H1 (cell line): ENCODE results near the gene ATM. TPM values are rescaled to one million over a fixed set of nuclear protein-coding genes. Genes with fewer than 3 reads are reported as not detected.

Experiments
- CBX5 ChIP-seq: fragments of 300-800, 300-1000 bp; sonication (generic); IDR thresholded peaks from 2 replicates; pipeline ENCODE4 v1.7.1; 2016; ENCODE audit warnings: antibody characterized with exemption, low read length, low read depth
- CBX8 ChIP-seq: fragments of 300-800, 300-1000 bp; sonication (generic); IDR thresholded peaks from 2 replicates; pipeline ENCODE4 v1.7.1; 2016; ENCODE audit warnings: low read depth, low read length, borderline replicate concordance
- CHD1 ChIP-seq: IDR thresholded peaks from 2 replicates; pipeline ENCODE4 v1.6.1; 2012; ENCODE audit warnings: low read depth, low read length, improper control_type of control experiment
- CHD2 ChIP-seq: IDR thresholded peaks from 2 replicates; pipeline ENCODE4 v1.6.1; 2012; ENCODE audit warnings: low read length, improper control_type of control experiment
- E2F6 ChIP-seq: IDR thresholded peaks from 2 replicates; pipeline ENCODE4 v1.6.1; 2012; ENCODE audit warnings: inconsistent platforms
- EP300 ChIP-seq, 2 experiments: IDR thresholded peaks; 1 replicate in 1 of 2; 2 replicates in 1 of 2; pipeline ENCODE4 v1.6.1; 2011 to 2012; ENCODE audit warnings: low read depth in 2 of 2, low read length in 2 of 2, mild to moderate bottlenecking in 2 of 2, borderline replicate concordance in 1 of 2, inconsistent platforms in 1 of 2, moderate library complexity in 1 of 2
- JUN ChIP-seq: IDR thresholded peaks from 2 replicates; pipeline ENCODE4 v1.6.1; 2011; ENCODE audit warnings: low read depth, mild to moderate bottlenecking, improper control_type of control experiment, low read length
- POLR2A ChIP-seq, 2 experiments: IDR thresholded peaks; 1 replicate in 1 of 2; 2 replicates in 1 of 2; pipeline ENCODE4 v1.6.1; 2011; ENCODE audit warnings: low read depth in 2 of 2, low read length in 2 of 2, mild to moderate bottlenecking in 2 of 2; ENCODE audit errors: control extremely low read depth in 1 of 2
- SIN3A ChIP-seq, 2 experiments: IDR thresholded peaks in 1 of 2; conservative IDR thresholded peaks in 1 of 2; 2 replicates each; pipeline ENCODE4 v1.6.1; 2011 to 2012; ENCODE audit warnings: low read length in 2 of 2, improper control_type of control experiment in 1 of 2, low read depth in 1 of 2, mild to moderate bottlenecking in 1 of 2
- SRF ChIP-seq: IDR thresholded peaks from 2 replicates; pipeline ENCODE4 v1.6.1; 2011; ENCODE audit warnings: mild to moderate bottlenecking, low read depth, low read length, moderate library complexity
- SUZ12 ChIP-seq: fragments of 200-600 bp; sonication (generic); IDR thresholded peaks from 2 replicates; pipeline ENCODE4 v1.6.1; 2012; ENCODE audit warnings: mild to moderate bottlenecking, inconsistent platforms, low read length, moderate library complexity, mixed read lengths
- polyA plus RNA-seq, 7 experiments: library from polyadenylated mRNA; depleted of rRNA in 3 of 7; stranded (reverse) in 5 of 7; unstranded in 2 of 7; fragments of >200 nt in 5 of 7; fragments of 200-250 nt in 2 of 7; gene quantifications; 1 replicate in 5 of 7; 2 replicates in 1 of 7; 4 replicates in 1 of 7; pipeline versions ENCODE4 v1.2.1 to v1.2.3, GENCODE V29; 2011 to 2013; ENCODE audit warnings: missing spikeins in 2 of 7, mixed read lengths in 2 of 7
- total RNA-seq: library from RNA; stranded (reverse); fragmentation: NEBNext Ultra II Directional; extraction: Animal tissue kit (Norgen Biotek cat#: 25700); gene quantifications from 2 replicates; pipeline ENCODE4 v1.2.1, GENCODE V29; 2021
- TF ChIP-seq, protein P1 (sequence below): fragments of 300-600 bp; sonication (generic); IDR thresholded peaks from 2 replicates; pipeline ENCODE4 v1.7.1; 2012; ENCODE audit warnings: low read length, moderate library complexity, mild to moderate bottlenecking, inconsistent platforms; ENCODE audit not compliant: insufficient replicate concordance

Gene ATM
- total and polyA plus RNA-seq, 2 of the 8 experiments (the other 6 are each of a cell fraction or from before 2014, with no cell fraction given) = 14.9 to 55.4 TPM

GRCh38 chr11:108278954-108279353 is 56.1 kb downstream of the ATM start (continued):
- TF ChIP-seq, protein P1, sequence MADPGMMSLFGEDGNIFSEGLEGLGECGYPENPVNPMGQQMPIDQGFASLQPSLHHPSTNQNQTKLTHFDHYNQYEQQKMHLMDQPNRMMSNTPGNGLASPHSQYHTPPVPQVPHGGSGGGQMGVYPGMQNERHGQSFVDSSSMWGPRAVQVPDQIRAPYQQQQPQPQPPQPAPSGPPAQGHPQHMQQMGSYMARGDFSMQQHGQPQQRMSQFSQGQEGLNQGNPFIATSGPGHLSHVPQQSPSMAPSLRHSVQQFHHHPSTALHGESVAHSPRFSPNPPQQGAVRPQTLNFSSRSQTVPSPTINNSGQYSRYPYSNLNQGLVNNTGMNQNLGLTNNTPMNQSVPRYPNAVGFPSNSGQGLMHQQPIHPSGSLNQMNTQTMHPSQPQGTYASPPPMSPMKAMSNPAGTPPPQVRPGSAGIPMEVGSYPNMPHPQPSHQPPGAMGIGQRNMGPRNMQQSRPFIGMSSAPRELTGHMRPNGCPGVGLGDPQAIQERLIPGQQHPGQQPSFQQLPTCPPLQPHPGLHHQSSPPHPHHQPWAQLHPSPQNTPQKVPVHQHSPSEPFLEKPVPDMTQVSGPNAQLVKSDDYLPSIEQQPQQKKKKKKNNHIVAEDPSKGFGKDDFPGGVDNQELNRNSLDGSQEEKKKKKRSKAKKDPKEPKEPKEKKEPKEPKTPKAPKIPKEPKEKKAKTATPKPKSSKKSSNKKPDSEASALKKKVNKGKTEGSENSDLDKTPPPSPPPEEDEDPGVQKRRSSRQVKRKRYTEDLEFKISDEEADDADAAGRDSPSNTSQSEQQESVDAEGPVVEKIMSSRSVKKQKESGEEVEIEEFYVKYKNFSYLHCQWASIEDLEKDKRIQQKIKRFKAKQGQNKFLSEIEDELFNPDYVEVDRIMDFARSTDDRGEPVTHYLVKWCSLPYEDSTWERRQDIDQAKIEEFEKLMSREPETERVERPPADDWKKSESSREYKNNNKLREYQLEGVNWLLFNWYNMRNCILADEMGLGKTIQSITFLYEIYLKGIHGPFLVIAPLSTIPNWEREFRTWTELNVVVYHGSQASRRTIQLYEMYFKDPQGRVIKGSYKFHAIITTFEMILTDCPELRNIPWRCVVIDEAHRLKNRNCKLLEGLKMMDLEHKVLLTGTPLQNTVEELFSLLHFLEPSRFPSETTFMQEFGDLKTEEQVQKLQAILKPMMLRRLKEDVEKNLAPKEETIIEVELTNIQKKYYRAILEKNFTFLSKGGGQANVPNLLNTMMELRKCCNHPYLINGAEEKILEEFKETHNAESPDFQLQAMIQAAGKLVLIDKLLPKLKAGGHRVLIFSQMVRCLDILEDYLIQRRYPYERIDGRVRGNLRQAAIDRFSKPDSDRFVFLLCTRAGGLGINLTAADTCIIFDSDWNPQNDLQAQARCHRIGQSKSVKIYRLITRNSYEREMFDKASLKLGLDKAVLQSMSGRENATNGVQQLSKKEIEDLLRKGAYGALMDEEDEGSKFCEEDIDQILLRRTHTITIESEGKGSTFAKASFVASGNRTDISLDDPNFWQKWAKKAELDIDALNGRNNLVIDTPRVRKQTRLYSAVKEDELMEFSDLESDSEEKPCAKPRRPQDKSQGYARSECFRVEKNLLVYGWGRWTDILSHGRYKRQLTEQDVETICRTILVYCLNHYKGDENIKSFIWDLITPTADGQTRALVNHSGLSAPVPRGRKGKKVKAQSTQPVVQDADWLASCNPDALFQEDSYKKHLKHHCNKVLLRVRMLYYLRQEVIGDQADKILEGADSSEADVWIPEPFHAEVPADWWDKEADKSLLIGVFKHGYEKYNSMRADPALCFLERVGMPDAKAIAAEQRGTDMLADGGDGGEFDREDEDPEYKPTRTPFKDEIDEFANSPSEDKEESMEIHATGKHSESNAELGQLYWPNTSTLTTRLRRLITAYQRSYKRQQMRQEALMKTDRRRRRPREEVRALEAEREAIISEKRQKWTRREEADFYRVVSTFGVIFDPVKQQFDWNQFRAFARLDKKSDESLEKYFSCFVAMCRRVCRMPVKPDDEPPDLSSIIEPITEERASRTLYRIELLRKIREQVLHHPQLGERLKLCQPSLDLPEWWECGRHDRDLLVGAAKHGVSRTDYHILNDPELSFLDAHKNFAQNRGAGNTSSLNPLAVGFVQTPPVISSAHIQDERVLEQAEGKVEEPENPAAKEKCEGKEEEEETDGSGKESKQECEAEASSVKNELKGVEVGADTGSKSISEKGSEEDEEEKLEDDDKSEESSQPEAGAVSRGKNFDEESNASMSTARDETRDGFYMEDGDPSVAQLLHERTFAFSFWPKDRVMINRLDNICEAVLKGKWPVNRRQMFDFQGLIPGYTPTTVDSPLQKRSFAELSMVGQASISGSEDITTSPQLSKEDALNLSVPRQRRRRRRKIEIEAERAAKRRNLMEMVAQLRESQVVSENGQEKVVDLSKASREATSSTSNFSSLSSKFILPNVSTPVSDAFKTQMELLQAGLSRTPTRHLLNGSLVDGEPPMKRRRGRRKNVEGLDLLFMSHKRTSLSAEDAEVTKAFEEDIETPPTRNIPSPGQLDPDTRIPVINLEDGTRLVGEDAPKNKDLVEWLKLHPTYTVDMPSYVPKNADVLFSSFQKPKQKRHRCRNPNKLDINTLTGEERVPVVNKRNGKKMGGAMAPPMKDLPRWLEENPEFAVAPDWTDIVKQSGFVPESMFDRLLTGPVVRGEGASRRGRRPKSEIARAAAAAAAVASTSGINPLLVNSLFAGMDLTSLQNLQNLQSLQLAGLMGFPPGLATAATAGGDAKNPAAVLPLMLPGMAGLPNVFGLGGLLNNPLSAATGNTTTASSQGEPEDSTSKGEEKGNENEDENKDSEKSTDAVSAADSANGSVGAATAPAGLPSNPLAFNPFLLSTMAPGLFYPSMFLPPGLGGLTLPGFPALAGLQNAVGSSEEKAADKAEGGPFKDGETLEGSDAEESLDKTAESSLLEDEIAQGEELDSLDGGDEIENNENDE = no peak
- TF ChIP-seq CHD2 = no peak
- TF ChIP-seq JUN = no peak
- TF ChIP-seq CHD1 = no peak
- no peak for TF ChIP-seq EP300 (IDR thresholded peaks at IDR 0.05; ENCODE audit: borderline replicate concordance in 1 of 2, low read depth in 2 of 2, low read length in 2 of 2)
- no peak for TF ChIP-seq POLR2A (IDR thresholded peaks at IDR 0.05; ENCODE audit: control extremely low read depth in 1 of 2, low read depth in 2 of 2, low read length in 2 of 2)
- no peak for TF ChIP-seq SUZ12
- no peak for TF ChIP-seq CBX5
- TF ChIP-seq SRF = no peak
- no peak for TF ChIP-seq SIN3A (conservative IDR thresholded peaks at IDR 0.05 in 1 of 2, IDR thresholded peaks at IDR 0.05 in 1 of 2; ENCODE audit: low read depth in 1 of 2, low read length in 2 of 2)
- no peak for TF ChIP-seq E2F6
- no peak for TF ChIP-seq CBX8
